ENCODE results near the gene RAMACL. TPM values are rescaled to one million over a fixed set of nuclear protein-coding genes. Genes with fewer than 3 reads are reported as not detected.

The RAMACL gene
- total RNA-seq, 1 donor from 2014 or later: 0.85 TPM

GRCh38 chr6:166597711-166598440 lies 11.4 kb upstream of the RAMACL start:
- Mint-ChIP-seq H3K27me3 (no peaks in the 10 kb centered on the region), H3K9me3 (peaks cover 5% of the 10 kb centered on the region), H3K4me1 (ENCODE audit: unreplicated experiment) (peaks cover 22% of the 10 kb centered on the region), H3K4me3 (no peak overlapping the region), H3K36me3 (peaks cover 13% of the 10 kb centered on the region), H3K27ac (no peak overlapping the region)
- DNase-seq (ENCODE audit: extremely low spot score, unreplicated experiment): no peak
- TF ChIP-seq CTCF (conservative IDR thresholded peaks at IDR 0.05): no peak

- Mint-ChIP-seq H3K27ac (no peak overlapping the region), H3K4me3 (no peak overlapping the region), H3K36me3 (peaks cover 5% of the 10 kb centered on the region), H3K4me1 (ENCODE audit: unreplicated experiment) (peaks cover 22% of the 10 kb centered on the region), H3K9me3 (peaks cover 5% of the 10 kb centered on the region), H3K27me3 (no peaks in the 10 kb centered on the region)
- no peak for TF ChIP-seq CTCF (conservative IDR thresholded peaks at IDR 0.05)
- no peak for DNase-seq (ENCODE audit: extremely low spot score, unreplicated experiment)
Measured at GRCh38 chr6:166596776-166597507, 10.5 kb upstream of the RAMACL start.

- Mint-ChIP-seq H3K27ac (no peak overlapping the region), H3K36me3 (peaks cover 5% of the 10 kb centered on the region), H3K9me3 (peaks cover 5% of the 10 kb centered on the region), H3K4me3 (no peak overlapping the region), H3K4me1 (ENCODE audit: unreplicated experiment) (peaks cover 23% of the 10 kb centered on the region), H3K27me3 (no peaks in the 10 kb centered on the region)
- no peak for TF ChIP-seq CTCF (conservative IDR thresholded peaks at IDR 0.05)
- no peak for DNase-seq (ENCODE audit: extremely low spot score, unreplicated experiment)
Measured at GRCh38 chr6:166595949-166596348, 9.5 kb upstream of the RAMACL start.

- peaks cover 5% of the 10 kb centered on the region for H3K36me3 Mint-ChIP-seq
- no peak overlapping the region for H3K4me3 Mint-ChIP-seq
- peaks cover 29% of the 10 kb centered on the region for H3K4me1 Mint-ChIP-seq (ENCODE audit: unreplicated experiment)
- no peak overlapping the region for H3K27ac Mint-ChIP-seq
- no peak for TF ChIP-seq CTCF (conservative IDR thresholded peaks at IDR 0.05)
- peaks cover 5% of the 10 kb centered on the region for H3K9me3 Mint-ChIP-seq
- DNase-seq (ENCODE audit: extremely low spot score, unreplicated experiment): no peak
- no peaks in the 10 kb centered on the region for H3K27me3 Mint-ChIP-seq
Measured at GRCh38 chr6:166595061-166595780, 8.7 kb upstream of the RAMACL start.

- H3K9me3 Mint-ChIP-seq: peaks cover 5% of the 10 kb centered on the region
- no peak for TF ChIP-seq CTCF (conservative IDR thresholded peaks at IDR 0.05)
- H3K4me3 Mint-ChIP-seq: no peak overlapping the region
- no peak for DNase-seq (ENCODE audit: extremely low spot score, unreplicated experiment)
- peaks cover 5% of the 10 kb centered on the region for H3K36me3 Mint-ChIP-seq
- no peak overlapping the region for H3K27ac Mint-ChIP-seq
- H3K27me3 Mint-ChIP-seq: no peaks in the 10 kb centered on the region
- peaks cover 38% of the 10 kb centered on the region for H3K4me1 Mint-ChIP-seq (ENCODE audit: unreplicated experiment)
Measured at GRCh38 chr6:166592821-166593220, 6.3 kb upstream of the RAMACL start.

All from type B pancreatic cell (in vitro differentiated cells).